ENCODE data around the gene ADAM19. TPM values are rescaled to one million over a fixed set of nuclear protein-coding genes. Genes with fewer than 3 reads are reported as not detected.

The ADAM19 gene
- total RNA-seq, 4 donors from 2014 or later: 4.0 to 28.1 (median 15.1) TPM

- H3K4me3 ChIP-seq: no peak overlapping the region
- no peaks in the 10 kb centered on the region for H3K36me3 ChIP-seq
- TF ChIP-seq CTCF (IDR thresholded peaks at IDR 0.05): no peak
- TF ChIP-seq EP300 (IDR thresholded peaks at IDR 0.05; ENCODE audit: low read depth): no peak
- no peak for TF ChIP-seq POLR2A (IDR thresholded peaks at IDR 0.05)
- TF ChIP-seq POLR2AphosphoS5 (IDR thresholded peaks at IDR 0.05): no peak
- intact Hi-C loops (cut with DNase I; ENCODE audit: low total_unique reads): loop anchor here (5.0 kb wide), 1 partner anchor 846 kb away; no protein-coding TSS in a partner anchor
- peaks cover 2 to 22% (median 12%) of the 10 kb centered on the region in 4 donors for H3K4me1 ChIP-seq
- no peak for DNase-seq
- H3K27ac ChIP-seq: peak overlapping the region; percentile 25 to 65 (median 38)
- in situ Hi-C loops (cut with MboI; ENCODE audit: low pct_ligation_motif_present in 1 of 4, low pct_unique_long_range_greater_than_20kb in 1 of 4, low sequenced_read_pairs in 3 of 4): no loop called here
- no peaks in the 10 kb centered on the region for H3K9me3 ChIP-seq
- no peaks in the 10 kb centered on the region for H3K27me3 ChIP-seq
- 76% methylated on average over 7 of the region's 7 CpGs; no CpG with 5 or more reads in 1 of the 2 donors for WGBS, 2 donors (ENCODE audit: low coverage in 1 of 2)
Observed at GRCh38 chr5:157533011-157533481, 42.5 kb downstream of the ADAM19 start.

- no peak overlapping the region for H3K4me3 ChIP-seq
- H3K27me3 ChIP-seq: no peaks in the 10 kb centered on the region
- DNase-seq: no peak
- TF ChIP-seq POLR2A (IDR thresholded peaks at IDR 0.05) (no peak), CTCF (IDR thresholded peaks at IDR 0.05) (no peak), EP300 (IDR thresholded peaks at IDR 0.05; ENCODE audit: low read depth) (no peak), POLR2AphosphoS5 (IDR thresholded peaks at IDR 0.05) (no peak)
- H3K9me3 ChIP-seq: no peaks in the 10 kb centered on the region
- no peaks in the 10 kb centered on the region for H3K36me3 ChIP-seq
- H3K27ac ChIP-seq: peak overlapping the region in 3 of 4 donors; percentile 9 to 65 (median 20)
- intact Hi-C loops (cut with DNase I; ENCODE audit: low total_unique reads) (loop anchor here (5.0 kb wide), 1 partner anchor 845 kb away; no protein-coding TSS in a partner anchor), in situ Hi-C loops (cut with MboI; ENCODE audit: low pct_ligation_motif_present in 1 of 4, low pct_unique_long_range_greater_than_20kb in 1 of 4, low sequenced_read_pairs in 3 of 4) (no loop called here)
- H3K4me1 ChIP-seq: peaks cover 6 to 28% (median 18%) of the 10 kb centered on the region in 4 donors
- 92 to 100% methylated on average over 1 to 5 of the region's 5 CpGs for WGBS, 2 donors (ENCODE audit: low coverage in 1 of 2)
Observed at GRCh38 chr5:157532022-157532421, 43.6 kb downstream of the ADAM19 start.

GRCh38 chr5:157530226-157530972 lies 45.2 kb downstream of the ADAM19 start:
- intact Hi-C loops (cut with DNase I; ENCODE audit: low total_unique reads): loop anchor here (5.0 kb wide), 1 partner anchor 843 kb away; no protein-coding TSS in a partner anchor
- in situ Hi-C loops (cut with MboI; ENCODE audit: low pct_ligation_motif_present in 1 of 4, low pct_unique_long_range_greater_than_20kb in 1 of 4, low sequenced_read_pairs in 3 of 4): no loop called here
- H3K4me1 ChIP-seq: peaks cover 6 to 28% (median 16%) of the 10 kb centered on the region in 4 donors
- H3K27ac ChIP-seq: peak overlapping the region in 3 of 4 donors; percentile 4 to 70 (median 70)
- 72 to 87% methylated on average over 10 to 13 of the region's 13 CpGs for WGBS, 2 donors (ENCODE audit: low coverage in 1 of 2)
- no peaks in the 10 kb centered on the region for H3K36me3 ChIP-seq
- no peaks in the 10 kb centered on the region for H3K9me3 ChIP-seq
- H3K4me3 ChIP-seq: no peak overlapping the region
- no peak for DNase-seq
- TF ChIP-seq POLR2A (IDR thresholded peaks at IDR 0.05): no peak
- no peaks in the 10 kb centered on the region for H3K27me3 ChIP-seq

GRCh38 chr5:157529002-157529401 lies 46.6 kb downstream of the ADAM19 start:
- Histone ChIP-seq H3K27ac (peak overlapping the region; percentile 70 to 79 (median 72)), H3K9me3 (no peaks in the 10 kb centered on the region), H3K36me3 (no peaks in the 10 kb centered on the region), H3K4me1 (peaks cover 10 to 33% (median 19%) of the 10 kb centered on the region in 4 donors), H3K27me3 (no peaks in the 10 kb centered on the region), H3K4me3 (no peak overlapping the region)
- intact Hi-C loops (cut with DNase I; ENCODE audit: low total_unique reads): no loop called here
- DNase-seq: no peak
- WGBS, 2 donors (ENCODE audit: low coverage in 1 of 2): 79% methylated on average over 1 of the region's 1 CpG; no CpG with 5 or more reads in 1 of the 2 donors
- in situ Hi-C loops (cut with MboI; ENCODE audit: low pct_ligation_motif_present in 1 of 4, low pct_unique_long_range_greater_than_20kb in 1 of 4, low sequenced_read_pairs in 3 of 4): no loop called here
- TF ChIP-seq POLR2AphosphoS5 (IDR thresholded peaks at IDR 0.05) (no peak), POLR2A (IDR thresholded peaks at IDR 0.05) (no peak), EP300 (IDR thresholded peaks at IDR 0.05; ENCODE audit: low read depth) (no peak), CTCF (IDR thresholded peaks at IDR 0.05) (no peak)
